ENCODE data around the gene PDXK.

DNA sequence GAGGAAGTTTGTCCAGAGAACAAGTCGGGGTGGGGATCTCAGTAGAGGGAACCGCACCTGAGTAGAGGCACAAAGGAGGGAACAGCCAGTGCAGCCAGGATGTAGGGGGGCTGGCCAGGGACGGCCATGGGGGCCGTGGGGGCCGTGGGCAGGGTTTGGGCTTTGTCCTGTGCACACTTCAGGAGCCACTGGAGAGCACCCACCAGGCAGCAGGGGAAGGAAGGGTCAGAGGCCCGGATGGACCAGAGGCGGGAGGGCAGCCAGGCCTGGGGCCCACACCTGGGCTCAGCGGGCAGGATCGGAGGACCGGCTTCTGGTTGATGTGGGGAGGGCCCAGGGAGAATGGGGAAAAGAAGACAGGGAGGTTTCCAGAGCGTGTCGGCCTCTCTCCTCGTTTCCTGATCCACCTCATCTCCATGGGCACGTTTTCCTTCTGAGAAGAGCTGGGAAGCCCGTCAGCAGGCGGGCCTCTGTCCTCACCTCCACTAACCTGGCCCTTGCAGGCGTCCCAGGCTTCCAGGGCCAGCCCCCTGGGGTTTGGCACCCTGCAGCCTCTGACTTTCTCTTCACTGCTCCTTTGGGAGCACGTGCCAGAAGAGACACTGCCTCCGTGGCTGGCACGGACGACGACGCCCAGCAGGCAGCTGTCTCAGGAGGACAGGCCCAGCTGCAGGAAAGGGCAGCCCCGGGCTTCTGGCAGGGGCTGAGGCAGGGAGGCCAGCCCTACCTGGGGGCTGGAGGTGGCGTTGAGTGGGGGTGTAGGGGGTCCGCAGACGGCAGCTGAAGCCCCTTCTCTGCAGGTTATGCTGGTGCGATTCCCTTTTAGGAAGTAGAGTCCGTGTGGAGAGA lies 16.8 kb upstream of the PDXK start:
- TF ChIP-seq EZH2phosphoT487 (IDR thresholded peaks at IDR 0.05; ENCODE audit: insufficient read depth, low read depth) (no peak), EZH2 (IDR thresholded peaks at IDR 0.05; ENCODE audit: insufficient read depth, poor library complexity, severe bottlenecking) (no peak)

All from GM23248 (cell line).